ENCODE results near the gene ECT2L. TPM values are rescaled to one million over a fixed set of nuclear protein-coding genes. Genes with fewer than 3 reads are reported as not detected.

Gene ECT2L
- total RNA-seq, 1 donor from 2014 or later: 0.40 TPM

GRCh38 chr6:138943089-138943625, 147.3 kb downstream of the ECT2L start:
- peaks cover 25% of the 10 kb centered on the region for H3K36me3 Mint-ChIP-seq
- no peak for DNase-seq (ENCODE audit: low spot score in 2 of 2, unreplicated experiment in 2 of 2)
- no peak overlapping the region for H3K4me3 Mint-ChIP-seq
- H3K27ac Mint-ChIP-seq: no peak overlapping the region
- peaks cover under 1% of the 10 kb centered on the region for H3K9me3 Mint-ChIP-seq
- peaks cover 8% of the 10 kb centered on the region for H3K4me1 Mint-ChIP-seq
- no peak for TF ChIP-seq CTCF (IDR thresholded peaks at IDR 0.05; ENCODE audit: unreplicated experiment)
- no peaks in the 10 kb centered on the region for H3K27me3 Mint-ChIP-seq (ENCODE audit: low read depth)

- Mint-ChIP-seq H3K9me3 (no peaks in the 10 kb centered on the region), H3K27ac (no peak overlapping the region), H3K4me1 (peaks cover 14% of the 10 kb centered on the region), H3K27me3 (ENCODE audit: low read depth) (no peaks in the 10 kb centered on the region), H3K4me3 (no peak overlapping the region), H3K36me3 (peaks cover 21% of the 10 kb centered on the region)
- DNase-seq (ENCODE audit: low spot score in 2 of 2, unreplicated experiment in 2 of 2): no peak
- TF ChIP-seq CTCF (IDR thresholded peaks at IDR 0.05; ENCODE audit: unreplicated experiment): no peak
Observed at GRCh38 chr6:138944412-138944811, 148.5 kb downstream of the ECT2L start.

- no peak for DNase-seq (ENCODE audit: low spot score in 2 of 2, unreplicated experiment in 2 of 2)
- Mint-ChIP-seq H3K4me1 (peaks cover 14% of the 10 kb centered on the region), H3K36me3 (peaks cover 21% of the 10 kb centered on the region), H3K4me3 (no peak overlapping the region), H3K27me3 (ENCODE audit: low read depth) (no peaks in the 10 kb centered on the region), H3K9me3 (no peaks in the 10 kb centered on the region), H3K27ac (no peak overlapping the region)
- TF ChIP-seq CTCF (IDR thresholded peaks at IDR 0.05; ENCODE audit: unreplicated experiment): peak; percentile 44
Observed at GRCh38 chr6:138945354-138945753, 149.5 kb downstream of the ECT2L start.

GRCh38 chr6:138948004-138948403, 152.1 kb downstream of the ECT2L start:
- TF ChIP-seq CTCF (IDR thresholded peaks at IDR 0.05; ENCODE audit: unreplicated experiment): no peak
- Mint-ChIP-seq H3K36me3 (peaks cover 18% of the 10 kb centered on the region), H3K27ac (no peak overlapping the region), H3K4me3 (no peak overlapping the region), H3K27me3 (ENCODE audit: low read depth) (no peaks in the 10 kb centered on the region), H3K4me1 (peaks cover 5% of the 10 kb centered on the region), H3K9me3 (no peaks in the 10 kb centered on the region)
- no peak for DNase-seq (ENCODE audit: low spot score in 2 of 2, unreplicated experiment in 2 of 2)

GRCh38 chr6:138948546-138949179, 152.8 kb downstream of the ECT2L start:
- Mint-ChIP-seq H3K4me1 (peaks cover 5% of the 10 kb centered on the region), H3K9me3 (no peaks in the 10 kb centered on the region), H3K27ac (peak overlapping the region; percentile 42), H3K4me3 (no peak overlapping the region), H3K27me3 (ENCODE audit: low read depth) (no peaks in the 10 kb centered on the region), H3K36me3 (peaks cover 18% of the 10 kb centered on the region)
- TF ChIP-seq CTCF (IDR thresholded peaks at IDR 0.05; ENCODE audit: unreplicated experiment): no peak
- DNase-seq (ENCODE audit: low spot score in 2 of 2, unreplicated experiment in 2 of 2): no peak

Measured in mesothelial cell of epicardium (in vitro differentiated cells).